ENCODE measurements around the gene TCF7L1.

The TCF7L1 gene

DNA sequence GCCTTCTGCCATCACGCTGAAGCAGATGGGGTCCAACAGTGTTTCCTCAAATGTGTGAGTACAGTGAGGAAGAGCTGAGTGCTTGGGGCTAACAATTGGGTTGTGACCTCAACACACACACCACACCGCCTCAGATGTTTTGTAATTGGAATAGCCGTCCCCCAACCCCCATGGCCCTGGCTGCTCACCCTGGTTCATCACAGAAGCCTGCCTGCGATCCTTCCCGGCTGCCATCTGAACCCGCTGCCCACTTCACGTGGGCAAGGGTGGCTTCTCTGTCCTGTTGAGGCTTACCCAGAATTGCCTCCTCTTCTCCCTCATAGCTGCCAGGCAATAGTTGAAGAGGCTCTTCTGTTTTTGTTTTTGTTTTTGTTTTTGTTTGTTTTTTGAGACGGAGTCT lies 150.4 kb downstream of the TCF7L1 start:
- no peak overlapping the region for H3K4me3 ChIP-seq (ENCODE audit: low read depth, low read length)
- DNase-seq (ENCODE audit: low read depth, low spot score), result no peak
- in situ Hi-C loops (cut with HindIII; ENCODE audit: low sequenced_read_pairs), result no loop called here
- TF ChIP-seq, protein P1, sequence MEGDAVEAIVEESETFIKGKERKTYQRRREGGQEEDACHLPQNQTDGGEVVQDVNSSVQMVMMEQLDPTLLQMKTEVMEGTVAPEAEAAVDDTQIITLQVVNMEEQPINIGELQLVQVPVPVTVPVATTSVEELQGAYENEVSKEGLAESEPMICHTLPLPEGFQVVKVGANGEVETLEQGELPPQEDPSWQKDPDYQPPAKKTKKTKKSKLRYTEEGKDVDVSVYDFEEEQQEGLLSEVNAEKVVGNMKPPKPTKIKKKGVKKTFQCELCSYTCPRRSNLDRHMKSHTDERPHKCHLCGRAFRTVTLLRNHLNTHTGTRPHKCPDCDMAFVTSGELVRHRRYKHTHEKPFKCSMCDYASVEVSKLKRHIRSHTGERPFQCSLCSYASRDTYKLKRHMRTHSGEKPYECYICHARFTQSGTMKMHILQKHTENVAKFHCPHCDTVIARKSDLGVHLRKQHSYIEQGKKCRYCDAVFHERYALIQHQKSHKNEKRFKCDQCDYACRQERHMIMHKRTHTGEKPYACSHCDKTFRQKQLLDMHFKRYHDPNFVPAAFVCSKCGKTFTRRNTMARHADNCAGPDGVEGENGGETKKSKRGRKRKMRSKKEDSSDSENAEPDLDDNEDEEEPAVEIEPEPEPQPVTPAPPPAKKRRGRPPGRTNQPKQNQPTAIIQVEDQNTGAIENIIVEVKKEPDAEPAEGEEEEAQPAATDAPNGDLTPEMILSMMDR (IDR thresholded peaks at IDR 0.05; ENCODE audit: low read depth, low read length), result no peak

DNA sequence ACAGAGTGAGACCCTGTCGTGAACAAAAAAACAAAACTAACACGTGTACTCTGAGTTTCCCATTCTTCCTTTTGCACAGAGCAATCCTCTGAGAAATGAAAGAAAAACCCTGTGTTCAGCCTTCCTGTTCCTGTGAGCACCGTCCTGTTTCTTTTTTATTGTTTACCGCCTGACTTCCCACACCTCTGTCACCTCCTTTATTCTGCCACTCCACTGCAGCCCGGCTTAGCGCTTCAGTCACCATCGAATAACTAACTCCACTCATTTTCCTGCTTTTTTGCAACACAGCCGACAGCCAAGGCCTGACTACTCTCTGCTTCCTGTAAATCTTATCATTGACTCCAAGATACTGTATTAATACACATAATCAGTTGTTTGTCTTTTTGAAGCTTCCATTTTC lies 153.7 kb downstream of the TCF7L1 start:
- H3K4me3 ChIP-seq (ENCODE audit: low read depth, low read length), result no peak overlapping the region
- in situ Hi-C loops (cut with HindIII; ENCODE audit: low sequenced_read_pairs), result no loop called here
- DNase-seq (ENCODE audit: low read depth, low spot score), result no peak
- TF ChIP-seq, protein P1 (IDR thresholded peaks at IDR 0.05; ENCODE audit: low read depth, low read length), result no peak

DNA sequence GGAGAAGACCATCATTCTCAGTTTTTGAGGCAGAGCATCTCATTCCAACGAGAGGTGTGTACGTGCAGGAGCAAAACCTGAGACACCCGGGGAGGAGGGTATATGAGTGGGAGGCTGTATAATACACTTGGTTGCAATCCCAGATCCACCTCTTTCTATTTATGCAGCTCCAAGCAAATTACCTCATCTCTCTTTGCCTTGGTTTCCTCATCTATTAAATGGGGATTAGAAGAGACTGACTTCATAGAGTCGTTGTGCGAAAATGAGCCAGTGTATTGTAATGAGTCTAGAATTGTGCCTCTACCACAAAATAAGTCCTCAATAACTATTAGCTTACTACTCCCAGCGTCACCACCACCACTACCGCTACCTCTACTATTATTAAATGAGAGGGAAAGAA lies 154.5 kb downstream of the TCF7L1 start:
- H3K4me3 ChIP-seq (ENCODE audit: low read depth, low read length), result no peak overlapping the region
- DNase-seq (ENCODE audit: low read depth, low spot score), result no peak
- TF ChIP-seq, protein P1 (IDR thresholded peaks at IDR 0.05; ENCODE audit: low read depth, low read length), result no peak
- in situ Hi-C loops (cut with HindIII; ENCODE audit: low sequenced_read_pairs), result no loop called here

DNA sequence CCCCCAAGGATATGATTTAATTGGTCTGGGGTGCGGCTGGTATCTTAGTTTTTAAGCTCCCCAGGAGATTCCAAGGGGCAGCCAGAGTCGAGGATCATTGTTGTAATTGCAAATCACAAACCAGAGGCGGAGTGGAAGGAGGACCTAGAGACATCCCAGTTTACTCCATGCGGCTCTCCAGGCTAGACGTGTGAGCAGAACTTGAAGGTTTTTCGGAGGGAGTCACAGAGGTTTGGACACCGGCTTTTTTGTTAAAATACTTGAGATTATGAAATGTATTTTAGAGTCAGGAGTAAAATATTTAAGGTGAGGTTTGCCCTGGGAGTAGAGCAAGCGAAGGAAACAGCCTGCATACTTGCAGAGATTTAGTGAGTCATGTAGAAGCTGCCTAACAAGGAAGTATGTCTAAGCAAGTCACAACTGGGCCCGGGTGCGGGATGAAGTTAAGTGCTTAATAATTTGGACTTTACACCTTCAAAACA lies 155.1 kb downstream of the TCF7L1 start:
- no peak overlapping the region for H3K4me3 ChIP-seq (ENCODE audit: low read depth, low read length)
- in situ Hi-C loops (cut with HindIII; ENCODE audit: low sequenced_read_pairs), result no loop called here
- TF ChIP-seq, protein P1 (IDR thresholded peaks at IDR 0.05; ENCODE audit: low read depth, low read length), result no peak
- peak; percentile 55 for DNase-seq (ENCODE audit: low read depth, low spot score)

DNA sequence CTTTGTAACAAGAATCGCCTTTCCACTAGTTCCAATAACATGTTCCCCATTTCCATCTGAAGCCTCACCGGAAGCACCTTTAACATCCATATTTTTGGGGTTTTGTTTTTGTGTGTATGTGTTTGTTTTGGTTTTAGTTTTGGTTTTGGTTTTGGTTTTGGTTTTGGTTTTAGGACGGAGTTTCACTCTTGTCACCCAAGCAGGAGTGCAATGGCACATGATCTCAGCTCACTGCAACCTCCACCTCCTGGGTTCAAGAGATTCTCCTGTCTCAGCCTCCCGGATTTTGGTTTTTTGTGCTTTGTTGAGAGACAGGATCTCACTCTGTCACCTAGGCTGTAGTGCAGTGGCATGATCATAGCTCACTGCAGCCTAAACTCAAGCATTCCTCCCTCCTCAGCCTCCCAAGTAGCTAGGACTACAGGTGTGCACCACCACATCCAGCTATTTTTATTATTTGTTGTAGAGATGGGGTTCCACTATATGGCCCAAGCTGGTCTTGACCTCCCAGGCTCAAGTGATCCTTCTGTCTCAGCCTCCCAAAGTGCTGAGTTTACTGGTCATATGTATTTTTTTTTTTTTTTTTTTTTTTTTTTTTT lies 158.3 kb downstream of the TCF7L1 start:
- in situ Hi-C loops (cut with HindIII; ENCODE audit: low sequenced_read_pairs), result no loop called here
- no peak overlapping the region for H3K4me3 ChIP-seq (ENCODE audit: low read depth, low read length)

DNA sequence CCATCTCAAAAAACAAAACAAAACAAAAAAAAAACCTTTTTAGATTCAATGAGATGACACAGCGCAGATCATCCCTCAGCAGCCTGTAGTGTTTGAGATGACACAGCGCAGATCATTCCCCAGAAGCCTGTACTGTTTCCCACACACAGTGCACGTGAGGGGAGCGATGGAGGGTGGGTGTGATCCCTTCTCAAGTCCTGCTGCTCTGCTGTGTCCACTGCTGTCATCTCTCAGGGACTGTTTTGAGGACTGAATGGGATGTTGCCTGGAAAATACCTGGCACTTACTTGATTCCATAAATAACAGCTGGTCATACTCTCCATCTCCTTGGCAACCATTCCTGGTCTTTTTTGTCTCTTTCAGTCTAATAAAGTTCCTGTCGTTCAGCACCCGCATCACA lies 168.9 kb downstream of the TCF7L1 start:
- no peak for DNase-seq (ENCODE audit: low read depth, low spot score)
- TF ChIP-seq, protein P1 (IDR thresholded peaks at IDR 0.05; ENCODE audit: low read depth, low read length), result no peak
- in situ Hi-C loops (cut with HindIII; ENCODE audit: low sequenced_read_pairs), result no loop called here
- no peak overlapping the region for H3K4me3 ChIP-seq (ENCODE audit: low read depth, low read length)

More for the DNA sequence above, 158.3 kb downstream of the TCF7L1 start:
- TF ChIP-seq, protein P1 (IDR thresholded peaks at IDR 0.05; ENCODE audit: low read depth, low read length), result no peak
- no peak for DNase-seq (ENCODE audit: low read depth, low spot score)
